UCSD-AML1 (cell line): ENCODE data around the gene FYB2.

Source experiments
- DNase-seq: peaks from one replicate; lab custom pipeline; 2025; ENCODE audit not compliant: unreplicated experiment; lab: John Stamatoyannopoulos, UW

Gene FYB2

DNA sequence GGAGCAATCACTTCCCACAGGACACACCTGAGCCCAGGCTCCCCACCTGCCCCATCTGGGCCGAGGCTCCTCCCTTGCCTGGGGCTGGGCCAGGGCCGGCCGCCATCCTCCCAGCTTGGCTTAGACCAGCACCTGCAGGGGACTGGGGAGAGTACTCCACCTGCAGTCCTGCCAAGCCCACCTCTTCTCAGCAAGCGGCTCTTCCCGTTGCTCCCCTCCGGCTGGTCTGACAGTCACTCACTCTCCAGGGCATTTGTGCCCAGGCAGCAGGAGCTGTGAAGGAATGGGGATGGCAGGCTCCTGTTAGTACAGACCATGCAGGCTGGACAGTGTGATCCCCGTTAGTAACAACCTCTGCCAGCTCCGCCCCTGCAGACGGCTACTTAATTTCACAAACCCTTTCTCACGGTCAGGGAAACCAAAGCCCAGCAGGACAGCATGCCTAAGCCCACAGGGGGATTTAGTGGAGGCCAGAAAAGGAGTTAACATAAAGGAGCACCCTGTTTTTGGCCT lies at the start of gene FYB2:
Gene FYB2 (minus strand): TSS at position 18 of the 513 bp plus-strand sequence. CDS start 114 bp downstream, outside the sequence.
- DNase-seq = no peak

- no peak for DNase-seq
Observed at GRCh38 chr1:56868761-56869160, 49.6 kb upstream of the FYB2 start.

DNA sequence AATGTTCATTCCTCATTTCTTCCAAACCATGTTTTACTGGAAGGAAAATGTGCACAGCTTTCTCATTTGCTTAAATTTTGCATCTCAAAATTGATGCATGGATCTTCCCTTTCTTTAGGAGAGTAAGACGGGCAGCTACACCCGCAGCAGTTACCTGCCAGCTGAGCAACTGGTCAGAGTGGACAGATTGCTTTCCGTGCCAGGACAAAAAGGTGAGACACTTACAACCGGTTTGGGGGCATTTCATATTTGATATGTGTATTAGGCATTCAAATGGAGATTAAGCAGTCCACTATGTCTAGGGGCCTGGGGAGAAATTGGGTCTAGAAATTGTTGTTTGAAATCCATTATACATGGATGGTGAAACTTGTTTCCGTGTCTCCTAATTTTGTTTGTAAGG lies 48.3 kb upstream of the FYB2 start:
- no peak for DNase-seq

GRCh38 chr1:56866656-56867055 lies 47.5 kb upstream of the FYB2 start:
- DNase-seq = no peak

- no peak for DNase-seq
Observed at GRCh38 chr1:56864430-56864829, 45.2 kb upstream of the FYB2 start.

DNA sequence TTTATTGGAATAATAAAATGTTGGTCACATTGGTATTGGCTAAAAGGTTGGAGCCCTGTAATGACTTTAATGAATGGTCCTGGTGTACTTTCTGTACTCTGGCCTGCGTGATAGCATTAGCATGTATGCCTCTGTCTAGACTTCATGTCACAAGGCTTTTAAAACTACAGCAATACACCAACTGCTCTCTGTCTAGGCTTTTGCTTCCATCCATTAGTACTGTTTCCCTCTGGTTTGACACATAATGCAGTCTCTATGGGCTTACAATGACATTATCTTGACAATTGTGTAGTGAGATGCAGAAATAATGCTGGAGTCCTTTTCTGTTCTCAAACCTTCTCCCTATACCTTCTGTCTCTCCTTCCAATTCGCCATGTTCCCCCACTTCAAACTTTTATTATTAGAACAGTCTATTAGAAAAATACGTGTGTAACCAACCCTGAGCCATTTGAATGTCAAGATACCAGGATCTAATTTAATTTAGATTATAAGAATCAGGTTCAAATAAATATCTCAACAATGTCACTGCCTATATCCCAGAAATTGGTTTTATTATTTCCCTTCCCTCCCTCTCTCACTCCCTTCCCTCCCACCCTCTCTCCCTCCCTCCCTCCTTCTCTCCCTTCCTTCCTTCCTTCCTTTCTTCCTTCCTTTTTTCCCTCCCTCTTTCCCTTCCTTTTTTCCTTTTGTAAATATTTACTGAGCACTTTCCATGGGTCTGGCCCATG lies 44.2 kb upstream of the FYB2 start:
- DNase-seq = no peak

- no peak for DNase-seq
Observed at GRCh38 chr1:56859287-56859686, 40.1 kb upstream of the FYB2 start.

DNA sequence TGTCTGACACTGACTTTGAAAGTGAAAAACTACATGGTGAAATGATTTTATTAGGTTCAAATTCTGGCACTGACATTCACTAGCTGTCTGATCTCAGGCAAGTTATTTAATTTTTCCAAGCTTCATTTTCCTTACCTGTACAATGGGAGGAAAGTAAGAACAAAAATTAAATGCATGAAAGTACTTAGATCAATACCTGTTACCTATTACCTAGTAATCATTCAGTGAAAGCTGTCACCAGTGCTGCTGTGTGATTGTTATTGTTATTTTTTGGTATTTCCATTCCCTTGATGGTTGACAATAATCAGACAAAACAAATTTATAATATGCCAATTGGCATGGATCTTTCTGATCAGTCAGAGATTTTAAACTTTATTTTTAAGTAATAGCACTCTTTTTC lies 37.0 kb upstream of the FYB2 start:
- no peak for DNase-seq

DNA sequence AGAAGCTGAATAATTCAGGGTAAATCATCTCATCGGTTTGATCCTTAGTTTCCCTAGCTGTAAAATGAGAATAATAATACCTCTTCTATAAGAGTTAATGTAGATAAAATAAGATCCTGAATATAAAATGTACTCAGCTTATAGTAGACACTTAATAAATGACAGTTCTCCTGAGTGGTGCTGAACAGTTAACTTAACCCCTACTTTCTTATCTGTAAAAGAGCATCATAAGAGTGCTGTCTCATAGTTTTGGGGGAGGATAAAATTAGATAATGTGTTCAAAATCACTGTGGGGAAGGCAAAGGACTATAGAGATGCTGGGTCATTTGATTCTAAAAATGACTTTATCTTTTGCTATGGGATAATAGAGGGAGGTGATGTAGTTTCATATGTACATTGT lies 36.0 kb upstream of the FYB2 start:
- DNase-seq = no peak

DNA sequence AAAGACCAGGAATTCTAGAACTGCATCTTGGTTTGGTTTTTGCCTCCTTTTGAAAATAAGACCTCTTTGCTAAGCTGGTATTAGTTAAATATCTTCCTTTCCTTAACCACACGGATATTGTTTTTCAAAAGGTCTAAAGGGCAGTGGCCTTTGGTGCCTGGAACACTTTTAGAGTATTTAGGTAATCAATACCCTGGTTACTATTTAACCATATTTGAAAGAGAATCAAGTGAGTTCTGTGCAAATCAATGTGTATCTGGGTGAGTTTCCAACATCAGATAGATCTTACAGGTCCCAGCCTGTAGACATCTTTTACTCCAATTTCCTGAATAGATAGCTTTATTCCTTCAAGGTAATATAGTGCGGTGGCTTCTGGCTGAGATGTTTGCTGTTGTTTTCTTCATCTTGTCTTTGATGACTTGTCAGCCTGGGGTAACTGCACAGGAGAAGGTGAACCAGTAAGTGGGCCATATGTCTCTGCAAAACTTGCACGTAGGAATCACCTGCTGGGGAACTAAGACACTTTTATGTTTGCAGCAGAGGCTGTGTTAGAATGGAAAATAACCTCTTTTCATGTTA lies 35.4 kb upstream of the FYB2 start, which contains the start of gene C8A:
Gene C8A (plus strand): TSS at position 277 of the 579 bp plus-strand sequence. CDS start 105 bp downstream, at position 382.
- no peak for DNase-seq

- DNase-seq = no peak
Observed at GRCh38 chr1:56852476-56852875, 33.3 kb upstream of the FYB2 start.

DNA sequence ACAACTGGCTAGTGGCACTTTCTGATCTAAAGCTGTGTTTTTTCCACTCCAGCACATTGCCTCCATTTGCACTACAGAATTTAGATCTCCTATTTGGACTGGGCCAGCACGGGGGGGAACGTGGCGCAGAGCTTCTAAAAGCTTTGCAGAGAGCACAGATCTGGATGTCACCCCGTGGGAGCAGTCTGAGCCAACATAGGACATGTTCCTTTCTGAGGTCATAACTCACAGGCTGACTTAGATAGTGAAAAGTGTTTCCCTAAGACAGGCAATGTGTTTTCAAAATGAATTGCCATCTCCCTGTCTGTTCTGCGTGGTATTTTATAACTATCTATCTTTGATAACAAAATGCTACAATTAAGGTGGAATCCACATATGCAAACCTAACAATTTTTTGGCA lies 31.7 kb upstream of the FYB2 start:
- DNase-seq = no peak

- no peak for DNase-seq
Observed at GRCh38 chr1:56850411-56850810, 31.2 kb upstream of the FYB2 start.

GRCh38 chr1:56849750-56850149 lies 30.5 kb upstream of the FYB2 start:
- DNase-seq = no peak

- DNase-seq = no peak
Observed at GRCh38 chr1:56845343-56845742, 26.1 kb upstream of the FYB2 start.

- DNase-seq = no peak
Observed at GRCh38 chr1:56844545-56845136, 25.4 kb upstream of the FYB2 start.

GRCh38 chr1:56843544-56843943 lies 24.3 kb upstream of the FYB2 start:
- DNase-seq = no peak

DNA sequence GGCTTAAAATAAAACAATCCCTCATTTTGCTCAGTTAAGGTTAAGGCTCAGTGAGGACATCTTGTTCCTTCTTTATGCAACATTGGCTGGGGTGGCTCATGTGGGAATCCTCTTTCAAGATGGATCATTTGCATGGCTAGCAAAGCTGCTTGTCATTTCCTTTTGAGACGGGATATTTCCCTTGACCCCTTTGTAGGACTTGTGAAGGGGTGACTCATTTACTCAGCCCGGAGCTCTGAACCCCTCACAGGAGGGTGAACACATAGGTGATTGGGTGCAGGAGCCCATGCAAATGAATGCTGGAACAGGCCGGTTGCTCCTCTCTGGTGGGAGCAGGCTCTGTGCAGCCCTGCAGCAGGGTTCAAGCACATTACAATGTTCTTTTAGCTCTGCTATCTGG lies 19.6 kb upstream of the FYB2 start:
- DNase-seq = no peak

DNA sequence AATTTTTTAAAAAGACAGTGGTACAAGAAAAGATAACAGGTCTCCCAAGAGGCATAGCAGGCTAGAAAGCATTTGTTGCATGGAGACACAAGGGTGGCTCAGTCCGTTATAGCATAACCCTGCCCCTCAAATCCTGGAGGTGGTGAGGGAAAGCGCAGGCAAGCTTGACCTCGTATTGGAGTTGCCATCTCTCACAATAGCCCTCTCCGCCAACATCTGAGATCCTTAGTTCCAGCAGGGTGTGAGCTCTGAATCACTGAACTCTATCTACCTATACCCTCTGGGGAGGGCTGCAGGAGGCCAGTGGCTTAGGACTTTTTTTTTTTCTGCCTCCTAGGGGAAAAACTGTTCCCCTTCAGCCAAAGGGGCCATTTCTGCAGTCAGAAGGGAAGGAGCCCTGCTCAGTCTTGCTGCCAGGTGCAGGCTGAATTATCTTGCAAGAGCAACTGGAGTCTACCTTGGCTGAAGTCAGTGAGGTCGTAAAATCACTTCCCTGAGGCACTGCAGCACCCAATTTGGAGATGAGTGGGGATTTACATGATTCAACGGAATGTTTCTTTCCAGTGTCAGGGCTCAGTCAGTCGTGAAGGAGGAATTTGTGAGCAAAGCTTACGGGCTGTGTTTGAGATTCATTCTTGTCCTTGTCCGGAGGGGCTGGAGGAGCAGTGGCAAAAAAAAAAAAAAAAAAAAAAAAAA lies 18.2 kb upstream of the FYB2 start:
- DNase-seq = no peak

GRCh38 chr1:56836359-56836758 lies 17.2 kb upstream of the FYB2 start:
- DNase-seq = no peak

DNA sequence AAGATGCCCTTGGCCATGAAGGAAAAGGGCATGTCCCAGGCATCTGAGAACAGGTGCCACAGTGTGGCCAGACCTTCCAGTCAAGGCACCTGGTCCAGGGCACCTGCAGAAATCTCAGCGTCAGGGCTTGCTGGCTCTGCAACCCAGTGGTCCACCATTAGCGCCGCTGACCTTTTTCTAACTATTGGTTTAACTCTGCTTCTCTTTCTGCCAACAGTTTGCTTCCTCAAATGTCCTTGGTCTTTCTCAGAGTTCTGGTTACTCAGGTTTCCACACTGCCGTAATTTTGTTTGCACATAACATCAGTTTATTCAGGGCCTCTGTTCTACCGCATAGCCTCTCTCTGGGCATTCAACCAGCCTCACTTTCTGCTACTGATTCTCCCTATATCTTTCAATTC lies 16.5 kb upstream of the FYB2 start:
- no peak for DNase-seq
